ENCODE measurements around the gene MRPL43. TPM values are rescaled to one million over a fixed set of nuclear protein-coding genes. Genes with fewer than 3 reads are reported as not detected.

The MRPL43 gene
- total and polyA plus RNA-seq, 4 donors = 30.5 to 76.0 (median 57.8) TPM

DNA sequence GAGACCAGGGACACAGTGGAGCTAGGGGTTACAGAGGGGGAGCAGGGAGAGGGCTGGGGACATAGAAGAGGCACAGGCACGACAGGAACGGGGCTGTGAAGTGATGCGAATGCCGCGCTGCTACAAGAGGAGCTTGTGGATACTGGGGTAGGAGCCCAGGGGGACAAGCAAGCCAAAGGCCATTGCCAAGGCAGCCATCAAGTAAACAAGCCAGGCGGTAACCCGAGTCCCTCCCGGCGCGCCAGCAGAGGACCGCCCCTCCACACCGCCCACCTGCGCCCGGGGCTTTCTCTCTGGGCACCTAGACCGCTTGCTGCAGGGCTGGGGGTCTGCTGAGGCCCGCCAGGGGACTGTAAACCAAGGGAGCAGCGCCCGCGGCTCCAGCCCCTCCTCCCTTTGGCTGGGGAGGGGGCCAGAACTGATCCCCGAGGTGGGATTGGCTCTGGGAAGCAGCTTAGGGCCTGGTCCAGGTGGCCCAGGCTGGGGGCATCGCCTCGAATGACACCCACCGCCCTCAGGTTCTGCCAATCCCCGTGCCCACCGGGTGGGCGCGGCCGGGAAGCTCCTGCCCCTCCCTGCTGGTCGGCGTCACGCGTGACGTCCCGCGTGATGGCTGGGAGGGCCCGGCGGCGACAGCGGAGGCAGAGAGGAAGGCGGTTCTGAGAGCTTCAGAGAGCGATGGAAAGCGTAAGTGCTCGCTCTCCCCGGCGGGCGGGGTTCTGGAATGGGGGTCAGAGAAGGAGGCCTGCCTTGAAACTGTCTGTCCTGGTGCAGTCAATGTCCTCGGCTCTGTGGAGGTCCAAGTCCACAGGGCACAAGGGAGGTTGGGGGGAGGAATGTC, 44.7 kb upstream of the MRPL43 start:
- DNase-seq (ENCODE audit: low spot score) = peak; percentile 62
- H3K27ac ChIP-seq (ENCODE audit: low read depth in 1 of 2, low read length in 2 of 2) = peak overlapping the region; percentile 73 to 87
- H3K9ac ChIP-seq (ENCODE audit: low read depth in 1 of 2, low read length in 2 of 2) = peak overlapping the region; percentile 55 to 60
- peaks cover 4 to 24% (median 18%) of the 10 kb centered on the region in 4 donors for H3K4me1 ChIP-seq (ENCODE audit: control insufficient read depth in 4 of 4, insufficient read depth in 4 of 4, low read length in 3 of 4)
- no peaks in the 10 kb centered on the region for H3K9me3 ChIP-seq (ENCODE audit: control insufficient read depth in 4 of 4, low read length in 3 of 4)
- peaks cover 0 to 8% (median 3%) of the 10 kb centered on the region in 4 donors for H3K36me3 ChIP-seq (ENCODE audit: control insufficient read depth in 4 of 4, insufficient read depth in 3 of 4, low read depth in 1 of 4, low read length in 3 of 4)
- no peaks in the 10 kb centered on the region for H3K27me3 ChIP-seq (ENCODE audit: control insufficient read depth in 4 of 4, insufficient read depth in 4 of 4, low read length in 3 of 4)
- TF ChIP-seq RXRA (IDR thresholded peaks at IDR 0.05) (no peak), SP1 (IDR thresholded peaks at IDR 0.05) (peak; percentile 7), GABPA (IDR thresholded peaks at IDR 0.05 in 1 of 2, conservative IDR thresholded peaks at IDR 0.05 in 1 of 2) (no peak), HNF4A (conservative IDR thresholded peaks at IDR 0.05) (peak in 1 of 2 donors; percentile 28), YY1 (IDR thresholded peaks at IDR 0.05) (peak; percentile 22), FOXA1 (IDR thresholded peaks at IDR 0.05) (no peak)
- TF ChIP-seq, protein P1, sequence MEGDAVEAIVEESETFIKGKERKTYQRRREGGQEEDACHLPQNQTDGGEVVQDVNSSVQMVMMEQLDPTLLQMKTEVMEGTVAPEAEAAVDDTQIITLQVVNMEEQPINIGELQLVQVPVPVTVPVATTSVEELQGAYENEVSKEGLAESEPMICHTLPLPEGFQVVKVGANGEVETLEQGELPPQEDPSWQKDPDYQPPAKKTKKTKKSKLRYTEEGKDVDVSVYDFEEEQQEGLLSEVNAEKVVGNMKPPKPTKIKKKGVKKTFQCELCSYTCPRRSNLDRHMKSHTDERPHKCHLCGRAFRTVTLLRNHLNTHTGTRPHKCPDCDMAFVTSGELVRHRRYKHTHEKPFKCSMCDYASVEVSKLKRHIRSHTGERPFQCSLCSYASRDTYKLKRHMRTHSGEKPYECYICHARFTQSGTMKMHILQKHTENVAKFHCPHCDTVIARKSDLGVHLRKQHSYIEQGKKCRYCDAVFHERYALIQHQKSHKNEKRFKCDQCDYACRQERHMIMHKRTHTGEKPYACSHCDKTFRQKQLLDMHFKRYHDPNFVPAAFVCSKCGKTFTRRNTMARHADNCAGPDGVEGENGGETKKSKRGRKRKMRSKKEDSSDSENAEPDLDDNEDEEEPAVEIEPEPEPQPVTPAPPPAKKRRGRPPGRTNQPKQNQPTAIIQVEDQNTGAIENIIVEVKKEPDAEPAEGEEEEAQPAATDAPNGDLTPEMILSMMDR (IDR thresholded peaks at IDR 0.05; ENCODE audit: low read depth, low read length, missing input control) = no peak
- TF ChIP-seq, protein P2, sequence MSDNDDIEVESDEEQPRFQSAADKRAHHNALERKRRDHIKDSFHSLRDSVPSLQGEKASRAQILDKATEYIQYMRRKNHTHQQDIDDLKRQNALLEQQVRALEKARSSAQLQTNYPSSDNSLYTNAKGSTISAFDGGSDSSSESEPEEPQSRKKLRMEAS (IDR thresholded peaks at IDR 0.05) = no peak
- 5% methylated on average over 47 of the region's 47 CpGs for WGBS
- peak overlapping the region; percentile 60 to 83 (median 67) for H3K4me3 ChIP-seq (ENCODE audit: low read depth in 1 of 3, low read length in 3 of 3)

DNA sequence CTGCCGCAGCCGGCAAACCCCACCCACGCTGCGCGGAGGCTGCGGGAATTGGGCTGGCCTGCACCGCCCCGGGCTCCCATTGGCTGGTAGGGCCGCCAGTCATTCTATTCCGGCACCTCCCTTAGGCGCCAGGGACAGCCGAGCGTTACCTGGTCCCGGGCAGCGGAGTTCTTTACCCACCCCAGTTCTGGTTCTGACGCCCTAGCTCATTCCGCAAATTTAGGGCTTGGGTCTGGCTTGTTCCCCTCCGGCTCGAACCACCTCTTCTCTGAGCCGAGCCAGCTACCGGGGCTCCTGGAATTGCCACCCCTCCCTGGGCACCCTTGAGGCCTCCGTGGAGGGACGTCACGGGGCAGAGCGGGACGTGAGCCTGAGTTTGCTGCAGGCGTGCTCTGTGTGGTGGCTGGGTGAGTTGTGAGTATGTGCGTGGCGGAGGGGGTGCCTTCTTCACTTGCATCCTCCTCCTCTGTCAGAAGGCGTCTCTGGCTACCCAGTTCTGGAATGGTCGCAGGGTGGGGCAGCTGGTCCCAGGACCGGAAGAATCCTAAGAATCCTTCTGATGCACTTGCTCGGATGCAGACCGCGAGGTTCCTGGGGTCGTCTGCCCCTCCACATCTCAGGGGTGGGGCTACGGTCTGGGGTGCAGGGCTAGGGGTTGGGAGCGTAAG, 44.0 kb upstream of the MRPL43 start, which contains the start of the genes PDZD7 and SFXN3:
TSS of gene PDZD7 (minus strand) at position 2 of the 668 bp plus-strand sequence. CDS start 910 bp downstream, outside the sequence.
TSS of gene SFXN3 (plus strand) at position 107 of the 668 bp plus-strand sequence. CDS start 3,461 bp downstream, outside the sequence.
- peaks cover 4 to 24% (median 18%) of the 10 kb centered on the region in 4 donors for H3K4me1 ChIP-seq (ENCODE audit: control insufficient read depth in 4 of 4, insufficient read depth in 4 of 4, low read length in 3 of 4)
- H3K9ac ChIP-seq (ENCODE audit: low read depth in 1 of 2, low read length in 2 of 2) = peak within 1 kb of the TSS in 1 of 2 donors; percentile 60
- H3K27me3 ChIP-seq (ENCODE audit: control insufficient read depth in 4 of 4, insufficient read depth in 4 of 4, low read length in 3 of 4) = no peaks in the 10 kb centered on the region
- peak; percentile 89 for TF ChIP-seq SP1 (IDR thresholded peaks at IDR 0.05)
- TF ChIP-seq FOXA2 (IDR thresholded peaks at IDR 0.05) = no peak
- TF ChIP-seq TAF1 (conservative IDR thresholded peaks at IDR 0.05) = no peak
- TF ChIP-seq, protein P3, sequence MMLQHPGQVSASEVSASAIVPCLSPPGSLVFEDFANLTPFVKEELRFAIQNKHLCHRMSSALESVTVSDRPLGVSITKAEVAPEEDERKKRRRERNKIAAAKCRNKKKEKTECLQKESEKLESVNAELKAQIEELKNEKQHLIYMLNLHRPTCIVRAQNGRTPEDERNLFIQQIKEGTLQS (IDR thresholded peaks at IDR 0.05) = no peak
- TF ChIP-seq HNF4A (conservative IDR thresholded peaks at IDR 0.05) = no peak
- TF ChIP-seq, protein P2 (IDR thresholded peaks at IDR 0.05) = no peak
- TF ChIP-seq GABPA (IDR thresholded peaks at IDR 0.05 in 1 of 2, conservative IDR thresholded peaks at IDR 0.05 in 1 of 2) = peak in 1 of 2 donors; percentile 15
- no peak for TF ChIP-seq RAD21 (IDR thresholded peaks at IDR 0.05)
- TF ChIP-seq, protein P4, sequence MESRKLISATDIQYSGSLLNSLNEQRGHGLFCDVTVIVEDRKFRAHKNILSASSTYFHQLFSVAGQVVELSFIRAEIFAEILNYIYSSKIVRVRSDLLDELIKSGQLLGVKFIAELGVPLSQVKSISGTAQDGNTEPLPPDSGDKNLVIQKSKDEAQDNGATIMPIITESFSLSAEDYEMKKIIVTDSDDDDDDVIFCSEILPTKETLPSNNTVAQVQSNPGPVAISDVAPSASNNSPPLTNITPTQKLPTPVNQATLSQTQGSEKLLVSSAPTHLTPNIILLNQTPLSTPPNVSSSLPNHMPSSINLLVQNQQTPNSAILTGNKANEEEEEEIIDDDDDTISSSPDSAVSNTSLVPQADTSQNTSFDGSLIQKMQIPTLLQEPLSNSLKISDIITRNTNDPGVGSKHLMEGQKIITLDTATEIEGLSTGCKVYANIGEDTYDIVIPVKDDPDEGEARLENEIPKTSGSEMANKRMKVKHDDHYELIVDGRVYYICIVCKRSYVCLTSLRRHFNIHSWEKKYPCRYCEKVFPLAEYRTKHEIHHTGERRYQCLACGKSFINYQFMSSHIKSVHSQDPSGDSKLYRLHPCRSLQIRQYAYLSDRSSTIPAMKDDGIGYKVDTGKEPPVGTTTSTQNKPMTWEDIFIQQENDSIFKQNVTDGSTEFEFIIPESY (IDR thresholded peaks at IDR 0.05) = no peak
- TF ChIP-seq NR2F2 (IDR thresholded peaks at IDR 0.05) = no peak
- TF ChIP-seq, protein P1 (IDR thresholded peaks at IDR 0.05; ENCODE audit: low read depth, low read length, missing input control) = no peak
- no peak for TF ChIP-seq HNF4G (IDR thresholded peaks at IDR 0.05)
- peak; percentile 21 for TF ChIP-seq YY1 (IDR thresholded peaks at IDR 0.05)
- TF ChIP-seq EGR1 (IDR thresholded peaks at IDR 0.05; ENCODE audit: low read depth in 2 of 2) = peak; percentile 67 to 72
- TF ChIP-seq JUND (IDR thresholded peaks at IDR 0.05) = no peak
- TF ChIP-seq RXRA (IDR thresholded peaks at IDR 0.05) = no peak
- no peak for TF ChIP-seq FOXA1 (IDR thresholded peaks at IDR 0.05)
- TF ChIP-seq, protein P5, sequence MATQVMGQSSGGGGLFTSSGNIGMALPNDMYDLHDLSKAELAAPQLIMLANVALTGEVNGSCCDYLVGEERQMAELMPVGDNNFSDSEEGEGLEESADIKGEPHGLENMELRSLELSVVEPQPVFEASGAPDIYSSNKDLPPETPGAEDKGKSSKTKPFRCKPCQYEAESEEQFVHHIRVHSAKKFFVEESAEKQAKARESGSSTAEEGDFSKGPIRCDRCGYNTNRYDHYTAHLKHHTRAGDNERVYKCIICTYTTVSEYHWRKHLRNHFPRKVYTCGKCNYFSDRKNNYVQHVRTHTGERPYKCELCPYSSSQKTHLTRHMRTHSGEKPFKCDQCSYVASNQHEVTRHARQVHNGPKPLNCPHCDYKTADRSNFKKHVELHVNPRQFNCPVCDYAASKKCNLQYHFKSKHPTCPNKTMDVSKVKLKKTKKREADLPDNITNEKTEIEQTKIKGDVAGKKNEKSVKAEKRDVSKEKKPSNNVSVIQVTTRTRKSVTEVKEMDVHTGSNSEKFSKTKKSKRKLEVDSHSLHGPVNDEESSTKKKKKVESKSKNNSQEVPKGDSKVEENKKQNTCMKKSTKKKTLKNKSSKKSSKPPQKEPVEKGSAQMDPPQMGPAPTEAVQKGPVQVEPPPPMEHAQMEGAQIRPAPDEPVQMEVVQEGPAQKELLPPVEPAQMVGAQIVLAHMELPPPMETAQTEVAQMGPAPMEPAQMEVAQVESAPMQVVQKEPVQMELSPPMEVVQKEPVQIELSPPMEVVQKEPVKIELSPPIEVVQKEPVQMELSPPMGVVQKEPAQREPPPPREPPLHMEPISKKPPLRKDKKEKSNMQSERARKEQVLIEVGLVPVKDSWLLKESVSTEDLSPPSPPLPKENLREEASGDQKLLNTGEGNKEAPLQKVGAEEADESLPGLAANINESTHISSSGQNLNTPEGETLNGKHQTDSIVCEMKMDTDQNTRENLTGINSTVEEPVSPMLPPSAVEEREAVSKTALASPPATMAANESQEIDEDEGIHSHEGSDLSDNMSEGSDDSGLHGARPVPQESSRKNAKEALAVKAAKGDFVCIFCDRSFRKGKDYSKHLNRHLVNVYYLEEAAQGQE (IDR thresholded peaks at IDR 0.05) = no peak
- H3K9me3 ChIP-seq (ENCODE audit: control insufficient read depth in 4 of 4, low read length in 3 of 4) = no peaks in the 10 kb centered on the region
- WGBS = under 1% methylated on average over 38 of the region's 38 CpGs
- H3K27ac ChIP-seq (ENCODE audit: low read depth in 1 of 2, low read length in 2 of 2) = peak within 1 kb of the TSS; percentile 73 to 87
- H3K4me3 ChIP-seq (ENCODE audit: low read depth in 1 of 3, low read length in 3 of 3) = peak within 1 kb of the TSS; percentile 60 to 83 (median 67)
- peaks cover 0 to 3% (median under 1%) of the 10 kb centered on the region in 4 donors for H3K36me3 ChIP-seq (ENCODE audit: control insufficient read depth in 4 of 4, insufficient read depth in 3 of 4, low read depth in 1 of 4, low read length in 3 of 4)
- peak; percentile 96 for DNase-seq (ENCODE audit: low spot score)
